H54 (cell line): ENCODE measurements around the gene CEP350.
"Not testable (repeated sequence)": the region's sequence is repeated elsewhere in the genome, so short reads cannot be mapped to it uniquely, and the experiment has no call there.

ENCODE experiments used
- DNase-seq: peaks from one replicate; pipeline ENCODE4 v3.0.0; 2011; ENCODE audit warnings: low spot score, mixed read lengths; ENCODE audit not compliant: insufficient read length
- FAIRE-seq: peaks from 3 replicates; lab custom pipeline; 2011; peaks lifted over from hg19 to GRCh38; lab: Jason Lieb, UNC
- POLR2A ChIP-seq: IDR thresholded peaks from 2 replicates; pipeline ENCODE4 v1.6.1; 2011; ENCODE audit warnings: low read depth, mild to moderate bottlenecking, low read length

The CEP350 gene

GRCh38 chr1:179995576-179995975 lies 41.0 kb downstream of the CEP350 start:
- FAIRE-seq (no peak), DNase-seq (no peak)
- no peak for TF ChIP-seq POLR2A

GRCh38 chr1:179996099-179996498 lies 41.5 kb downstream of the CEP350 start:
- no peak for DNase-seq
- FAIRE-seq, result no peak
- no peak for TF ChIP-seq POLR2A

- no peak for TF ChIP-seq POLR2A
- FAIRE-seq, result no peak
- DNase-seq, result no peak
These were observed 46.0 kb downstream of the CEP350 start for GRCh38 chr1:180000575-180000974.

- no peak for FAIRE-seq
These were observed 47.8 kb downstream of the CEP350 start for GRCh38 chr1:180002437-180002836.

GRCh38 chr1:180003026-180003695 lies 48.6 kb downstream of the CEP350 start:
- no peak for TF ChIP-seq POLR2A

More at GRCh38 chr1:180002437-180002836, 47.8 kb downstream of the CEP350 start:
- DNase-seq, result no peak
- no peak for TF ChIP-seq POLR2A

GRCh38 chr1:180006762-180007161 lies 52.2 kb downstream of the CEP350 start:
- FAIRE-seq, DNase-seq: not testable (repeated sequence)

More at GRCh38 chr1:180003026-180003695, 48.6 kb downstream of the CEP350 start:
- DNase-seq, result no peak
- FAIRE-seq, result peak; percentile 6

GRCh38 chr1:180020017-180020416 lies 65.4 kb downstream of the CEP350 start:
- DNase-seq (no peak), FAIRE-seq (peak; percentile 11)
- no peak for TF ChIP-seq POLR2A

GRCh38 chr1:180026556-180026955 lies 71.9 kb downstream of the CEP350 start:
- DNase-seq, result no peak
- peak; percentile 60 for FAIRE-seq
- no peak for TF ChIP-seq POLR2A

- no peak for TF ChIP-seq POLR2A
- FAIRE-seq (peak; percentile 96), DNase-seq (peak; percentile 15)
These were observed 73.4 kb downstream of the CEP350 start for GRCh38 chr1:180027949-180028445.

- no peak for DNase-seq
- no peak for TF ChIP-seq POLR2A
- no peak for FAIRE-seq
These were observed 74.3 kb downstream of the CEP350 start for GRCh38 chr1:180028864-180029263.

- FAIRE-seq, result peak; percentile 67
- no peak for TF ChIP-seq POLR2A
- DNase-seq, result no peak
These were observed 75.0 kb downstream of the CEP350 start for GRCh38 chr1:180029524-180030135.

GRCh38 chr1:180031664-180032063 lies 77.1 kb downstream of the CEP350 start:
- TF ChIP-seq POLR2A, result no peak
- FAIRE-seq (peak; percentile 11), DNase-seq (no peak)

- TF ChIP-seq POLR2A, result no peak
- FAIRE-seq, result no peak
- no peak for DNase-seq
These were observed 78.8 kb downstream of the CEP350 start for GRCh38 chr1:180033390-180033789.

GRCh38 chr1:180040034-180040433 lies 85.4 kb downstream of the CEP350 start:
- DNase-seq (peak; percentile 24), FAIRE-seq (peak; percentile 100)
- no peak for TF ChIP-seq POLR2A

GRCh38 chr1:180041582-180041981 lies 87.0 kb downstream of the CEP350 start:
- no peak for FAIRE-seq
- TF ChIP-seq POLR2A, result no peak
- DNase-seq, result no peak
